Measurements from ENCODE around the gene DCAF7.

Gene DCAF7

GRCh38 chr17:63534816-63535455 lies 15.3 kb upstream of the DCAF7 start:
- Histone ChIP-seq H3K9ac (ENCODE audit: low read length) (no peak overlapping the region), H3K4me3 (ENCODE audit: low read length) (no peak overlapping the region), H3K4me2 (ENCODE audit: low read length) (no peak overlapping the region), H3K27me3 (ENCODE audit: low read depth, low read length) (no peaks in the 10 kb centered on the region), H3K4me1 (ENCODE audit: low read length) (no peaks in the 10 kb centered on the region), H3K36me3 (replicated peaks; ENCODE audit: low read depth, low read length) (no peaks in the 10 kb centered on the region), H2AFZ (ENCODE audit: low read depth, low read length) (no peak overlapping the region), H3K27ac (ENCODE audit: low read length) (no peak overlapping the region), H3K79me2 (ENCODE audit: low read length) (no peaks in the 10 kb centered on the region), H3K9me3 (ENCODE audit: insufficient read depth, low read length) (no peaks in the 10 kb centered on the region), H4K20me1 (ENCODE audit: insufficient read depth, low read length) (no peaks in the 10 kb centered on the region)
- TF ChIP-seq EZH2phosphoT487 (IDR thresholded peaks at IDR 0.05; ENCODE audit: low read depth) (no peak), CTCF (IDR thresholded peaks at IDR 0.05; ENCODE audit: low read depth, low read length) (no peak)

GRCh38 chr17:63535640-63536039 lies 14.6 kb upstream of the DCAF7 start:
- Histone ChIP-seq H3K9ac (ENCODE audit: low read length) (no peak overlapping the region), H3K79me2 (ENCODE audit: low read length) (no peaks in the 10 kb centered on the region), H3K4me1 (ENCODE audit: low read length) (no peaks in the 10 kb centered on the region), H3K27ac (ENCODE audit: low read length) (no peak overlapping the region), H3K27me3 (ENCODE audit: low read depth, low read length) (no peaks in the 10 kb centered on the region), H2AFZ (ENCODE audit: low read depth, low read length) (no peak overlapping the region), H3K9me3 (ENCODE audit: insufficient read depth, low read length) (no peaks in the 10 kb centered on the region), H3K36me3 (replicated peaks; ENCODE audit: low read depth, low read length) (no peaks in the 10 kb centered on the region), H3K4me3 (ENCODE audit: low read length) (no peak overlapping the region), H3K4me2 (ENCODE audit: low read length) (no peak overlapping the region), H4K20me1 (ENCODE audit: insufficient read depth, low read length) (no peaks in the 10 kb centered on the region)
- TF ChIP-seq EZH2phosphoT487 (IDR thresholded peaks at IDR 0.05; ENCODE audit: low read depth), result no peak

GRCh38 chr17:63537001-63537400 lies 13.3 kb upstream of the DCAF7 start:
- H3K36me3 ChIP-seq (replicated peaks; ENCODE audit: low read depth, low read length), result no peaks in the 10 kb centered on the region
- no peak overlapping the region for H3K9ac ChIP-seq (ENCODE audit: low read length)
- no peak overlapping the region for H3K4me2 ChIP-seq (ENCODE audit: low read length)
- TF ChIP-seq EZH2phosphoT487 (IDR thresholded peaks at IDR 0.05; ENCODE audit: low read depth) (no peak), CTCF (IDR thresholded peaks at IDR 0.05; ENCODE audit: low read depth, low read length) (no peak)
- no peak overlapping the region for H2AFZ ChIP-seq (ENCODE audit: low read depth, low read length)
- H3K79me2 ChIP-seq (ENCODE audit: low read length), result no peaks in the 10 kb centered on the region
- no peaks in the 10 kb centered on the region for H3K27me3 ChIP-seq (ENCODE audit: low read depth, low read length)
- H3K4me1 ChIP-seq (ENCODE audit: low read length), result no peaks in the 10 kb centered on the region
- no peaks in the 10 kb centered on the region for H4K20me1 ChIP-seq (ENCODE audit: insufficient read depth, low read length)
- no peaks in the 10 kb centered on the region for H3K9me3 ChIP-seq (ENCODE audit: insufficient read depth, low read length)
- H3K27ac ChIP-seq (ENCODE audit: low read length), result no peak overlapping the region
- no peak overlapping the region for H3K4me3 ChIP-seq (ENCODE audit: low read length)

- no peaks in the 10 kb centered on the region for H3K79me2 ChIP-seq (ENCODE audit: low read length)
- no peak overlapping the region for H3K4me3 ChIP-seq (ENCODE audit: low read length)
- no peaks in the 10 kb centered on the region for H3K9me3 ChIP-seq (ENCODE audit: insufficient read depth, low read length)
- no peaks in the 10 kb centered on the region for H3K4me1 ChIP-seq (ENCODE audit: low read length)
- no peaks in the 10 kb centered on the region for H4K20me1 ChIP-seq (ENCODE audit: insufficient read depth, low read length)
- H3K36me3 ChIP-seq (replicated peaks; ENCODE audit: low read depth, low read length), result no peaks in the 10 kb centered on the region
- H3K27ac ChIP-seq (ENCODE audit: low read length), result no peak overlapping the region
- H2AFZ ChIP-seq (ENCODE audit: low read depth, low read length), result no peak overlapping the region
- no peaks in the 10 kb centered on the region for H3K27me3 ChIP-seq (ENCODE audit: low read depth, low read length)
- TF ChIP-seq EZH2phosphoT487 (IDR thresholded peaks at IDR 0.05; ENCODE audit: low read depth) (no peak), CTCF (IDR thresholded peaks at IDR 0.05; ENCODE audit: low read depth, low read length) (no peak)
- no peak overlapping the region for H3K4me2 ChIP-seq (ENCODE audit: low read length)
- H3K9ac ChIP-seq (ENCODE audit: low read length), result no peak overlapping the region
Observed at GRCh38 chr17:63537991-63538692, 12.1 kb upstream of the DCAF7 start.
